IPS-NIHi11 (cell line): ENCODE data around the gene GPN2.
A peak's percentile ranks its signal among the peaks of the same experiment; 100 is the strongest.
"Not testable (repeated sequence)": the region's sequence is repeated elsewhere in the genome, so short reads cannot be mapped to it uniquely, and the experiment has no call there.

Source experiments
- DNase-seq: peaks from one replicate; pipeline ENCODE4 v3.0.0; 2012; ENCODE audit warnings: mixed read lengths, low spot score

Gene GPN2

GRCh38 chr1:26900815-26901511 lies 10.9 kb upstream of the GPN2 start:
- DNase-seq: no peak

GRCh38 chr1:26900001-26900814 lies 10.1 kb upstream of the GPN2 start, which contains the start of gene GPATCH3:
TSS of gene GPATCH3 (minus strand) at chr1:26900467. CDS start at chr1:26900442, 25 bp downstream.
- peak; percentile 95 for DNase-seq

- DNase-seq: no peak
Observed at GRCh38 chr1:26897351-26897750, 7.3 kb upstream of the GPN2 start.

- no peak for DNase-seq
Observed at GRCh38 chr1:26894263-26894662, 4.2 kb upstream of the GPN2 start.

- DNase-seq: no peak
Observed at GRCh38 chr1:26890467-26890796, 349 bp upstream of the GPN2 start.

GRCh38 chr1:26888231-26888630 lies 1.9 kb downstream of the GPN2 start:
- DNase-seq: no peak

- DNase-seq: no peak
Observed at GRCh38 chr1:26887125-26887524, 3.0 kb downstream of the GPN2 start.

- no peak for DNase-seq
Observed at GRCh38 chr1:26882696-26883463, 7.2 kb downstream of the GPN2 start.

GRCh38 chr1:26881611-26882010 lies 8.5 kb downstream of the GPN2 start:
- DNase-seq: not testable (repeated sequence)

- no peak for DNase-seq
Observed at GRCh38 chr1:26879793-26880192, 10.3 kb downstream of the GPN2 start.

- DNase-seq: no peak
Observed at GRCh38 chr1:26877326-26877725, 12.8 kb downstream of the GPN2 start.

- no peak for DNase-seq
Observed at GRCh38 chr1:26874896-26875295, 15.2 kb downstream of the GPN2 start.

- DNase-seq: not testable (repeated sequence)
Observed at GRCh38 chr1:26873097-26873496, 17.0 kb downstream of the GPN2 start.

- DNase-seq: peak; percentile 94
Observed at GRCh38 chr1:26864610-26865480, 25.2 kb downstream of the GPN2 start.

GRCh38 chr1:26863685-26864077 lies 26.4 kb downstream of the GPN2 start:
- no peak for DNase-seq

GRCh38 chr1:26862781-26863684 lies 27.1 kb downstream of the GPN2 start, which contains the start of gene SFN:
TSS of gene SFN (plus strand) at chr1:26863149. CDS start at chr1:26863213, 64 bp downstream.
- DNase-seq: peak; percentile 74

GRCh38 chr1:26861889-26862378 lies 28.1 kb downstream of the GPN2 start:
- no peak for DNase-seq

GRCh38 chr1:26861286-26861701 lies 28.8 kb downstream of the GPN2 start:
- DNase-seq: no peak

GRCh38 chr1:26858891-26859640 lies 31.0 kb downstream of the GPN2 start:
- DNase-seq: no peak

- DNase-seq: no peak
Observed at GRCh38 chr1:26858160-26858559, 31.9 kb downstream of the GPN2 start.
